HUES48 (cell line): Measurements from ENCODE around the gene HNRNPUL1.

Experiments
- H3K27ac ChIP-seq: one replicate; pipeline ENCODE4 v1.7.0; 2013; ENCODE audit warnings: low read depth, low read length, inconsistent platforms
- H3K27me3 ChIP-seq: 2 replicates; pipeline ENCODE4 v1.6.1; 2013; ENCODE audit warnings: mild to moderate bottlenecking, low read length; ENCODE audit not compliant: control insufficient read depth, insufficient read depth
- H3K36me3 ChIP-seq: 2 replicates; pipeline ENCODE4 v1.6.1; 2013; ENCODE audit warnings: low read length; ENCODE audit not compliant: control insufficient read depth, insufficient read depth
- H3K4me1 ChIP-seq: 2 replicates; pipeline ENCODE4 v1.6.1; 2013; ENCODE audit warnings: mild to moderate bottlenecking, low read length; ENCODE audit not compliant: control insufficient read depth, insufficient read depth
- H3K4me3 ChIP-seq: 2 replicates; pipeline ENCODE4 v1.5.1; 2013; ENCODE audit warnings: mild to moderate bottlenecking, low read depth, low read length
- H3K9ac ChIP-seq: 2 replicates; pipeline ENCODE4 v1.6.1; 2013; ENCODE audit warnings: mild to moderate bottlenecking, low read depth, low read length, moderate library complexity
- H3K9me3 ChIP-seq: 2 replicates; pipeline ENCODE4 v1.6.1; 2013; ENCODE audit warnings: low read length; ENCODE audit not compliant: control insufficient read depth, insufficient read depth

HNRNPUL1 gene

GRCh38 chr19:41263850-41264580, at the start of gene HNRNPUL1:
HNRNPUL1 (plus strand) TSS chr19:41264372; CDS start chr19:41264504, 132 bp downstream.
- H3K27me3 ChIP-seq: no peaks in the 10 kb centered on the region
- H3K4me3 ChIP-seq: peak within 1 kb of the TSS; percentile 87
- peaks cover 6% of the 10 kb centered on the region; the same call in 1 of the 2 replicates for H3K4me1 ChIP-seq
- no peaks in the 10 kb centered on the region for H3K9me3 ChIP-seq
- H3K36me3 ChIP-seq: peaks cover 28% of the 10 kb centered on the region
- H3K9ac ChIP-seq: peak within 1 kb of the TSS; percentile 99
- peak within 1 kb of the TSS; percentile 99 for H3K27ac ChIP-seq

GRCh38 chr19:41217741-41218140, 46.4 kb upstream of the HNRNPUL1 start:
- Histone ChIP-seq H3K36me3 (peaks cover 12% of the 10 kb centered on the region), H3K9me3 (no peaks in the 10 kb centered on the region), H3K27me3 (no peaks in the 10 kb centered on the region), H3K27ac (no peak overlapping the region), H3K4me1 (peaks cover 3% of the 10 kb centered on the region), H3K4me3 (no peak overlapping the region), H3K9ac (no peak overlapping the region)

GRCh38 chr19:41218249-41218614, 45.9 kb upstream of the HNRNPUL1 start:
- Histone ChIP-seq H3K9ac (no peak overlapping the region), H3K36me3 (peaks cover 12% of the 10 kb centered on the region), H3K27me3 (no peaks in the 10 kb centered on the region), H3K9me3 (no peaks in the 10 kb centered on the region), H3K27ac (peak overlapping the region; percentile 54), H3K4me1 (peaks cover 3% of the 10 kb centered on the region), H3K4me3 (peak overlapping the region; percentile 77)

- peak within 1 kb of the TSS; percentile 77 for H3K4me3 ChIP-seq
- no peak within 1 kb of the TSS for H3K9ac ChIP-seq
- peak within 1 kb of the TSS; percentile 54 for H3K27ac ChIP-seq
- H3K27me3 ChIP-seq: no peaks in the 10 kb centered on the region
- no peaks in the 10 kb centered on the region for H3K9me3 ChIP-seq
- peaks cover 3% of the 10 kb centered on the region for H3K4me1 ChIP-seq
- peaks cover 12% of the 10 kb centered on the region for H3K36me3 ChIP-seq
Measured at GRCh38 chr19:41218615-41219507, 45.3 kb upstream of the HNRNPUL1 start, which contains the start of gene AXL. AXL (plus strand) TSS chr19:41219223; CDS start chr19:41219393, 170 bp downstream.

- Histone ChIP-seq H3K4me3 (peak overlapping the region; percentile 77), H3K9me3 (no peaks in the 10 kb centered on the region), H3K9ac (no peak overlapping the region), H3K4me1 (peaks cover 3% of the 10 kb centered on the region), H3K27me3 (no peaks in the 10 kb centered on the region), H3K27ac (no peak overlapping the region), H3K36me3 (peaks cover 12% of the 10 kb centered on the region)
Measured at GRCh38 chr19:41219924-41220567, 44.1 kb upstream of the HNRNPUL1 start.

GRCh38 chr19:41220811-41221210, 43.4 kb upstream of the HNRNPUL1 start:
- H3K27ac ChIP-seq: no peak overlapping the region
- H3K4me3 ChIP-seq: 0 out of 2 replicates have a peak overlapping the region, but pooled peaks have one; percentile 77
- peaks cover 10% of the 10 kb centered on the region for H3K4me1 ChIP-seq
- H3K27me3 ChIP-seq: no peaks in the 10 kb centered on the region
- H3K9ac ChIP-seq: no peak overlapping the region
- peaks cover 12% of the 10 kb centered on the region for H3K36me3 ChIP-seq
- H3K9me3 ChIP-seq: no peaks in the 10 kb centered on the region

- H3K27me3 ChIP-seq: no peaks in the 10 kb centered on the region
- no peak overlapping the region for H3K9ac ChIP-seq
- no peak overlapping the region for H3K27ac ChIP-seq
- H3K4me3 ChIP-seq: no peak overlapping the region
- H3K36me3 ChIP-seq: peaks cover 12% of the 10 kb centered on the region
- no peaks in the 10 kb centered on the region for H3K9me3 ChIP-seq
- H3K4me1 ChIP-seq: peaks cover 16% of the 10 kb centered on the region
Measured at GRCh38 chr19:41221514-41222205, 42.5 kb upstream of the HNRNPUL1 start.

- peaks cover 20% of the 10 kb centered on the region for H3K4me1 ChIP-seq
- H3K27me3 ChIP-seq: no peaks in the 10 kb centered on the region
- no peak overlapping the region for H3K9ac ChIP-seq
- peaks cover 12% of the 10 kb centered on the region for H3K36me3 ChIP-seq
- H3K27ac ChIP-seq: no peak overlapping the region
- no peak overlapping the region for H3K4me3 ChIP-seq
- no peaks in the 10 kb centered on the region for H3K9me3 ChIP-seq
Measured at GRCh38 chr19:41222240-41222639, 41.9 kb upstream of the HNRNPUL1 start.

- Histone ChIP-seq H3K4me3 (no peak overlapping the region), H3K9ac (no peak overlapping the region), H3K9me3 (no peaks in the 10 kb centered on the region), H3K4me1 (peaks cover 20% of the 10 kb centered on the region), H3K27me3 (no peaks in the 10 kb centered on the region), H3K36me3 (peaks cover 12% of the 10 kb centered on the region), H3K27ac (peak overlapping the region; percentile 80)
Measured at GRCh38 chr19:41223431-41224234, 40.5 kb upstream of the HNRNPUL1 start.

GRCh38 chr19:41224632-41225031, 39.5 kb upstream of the HNRNPUL1 start:
- H3K27me3 ChIP-seq: no peaks in the 10 kb centered on the region
- peaks cover 20% of the 10 kb centered on the region for H3K4me1 ChIP-seq
- no peak overlapping the region for H3K4me3 ChIP-seq
- no peak overlapping the region for H3K9ac ChIP-seq
- no peak overlapping the region for H3K27ac ChIP-seq
- peaks cover 12% of the 10 kb centered on the region for H3K36me3 ChIP-seq
- no peaks in the 10 kb centered on the region for H3K9me3 ChIP-seq
